KMS-11 (cell line): ENCODE results near the gene HBB.

Experiments used
- H2AFZ ChIP-seq: fragments of 200-600 bp; sonication (generic); 2 replicates; pipeline ENCODE4 v1.6.1; 2016; ENCODE audit warnings: antibody characterized with exemption, mixed run types, low read depth
- H3K27ac ChIP-seq: fragments of 200-600 bp; sonication (generic); 2 replicates; pipeline ENCODE4 v1.6.1; 2016; ENCODE audit warnings: mild to moderate bottlenecking, mixed run types
- H3K27me3 ChIP-seq: fragments of 200-600 bp; sonication (generic); 2 replicates; pipeline ENCODE4 v1.6.1; 2017; ENCODE audit warnings: mild to moderate bottlenecking, low read depth, mixed run types, moderate library complexity; ENCODE audit not compliant: insufficient read depth
- H3K36me3 ChIP-seq: fragments of 200-600 bp; sonication (generic); 2 replicates; pipeline ENCODE4 v1.6.1; 2017; ENCODE audit warnings: mild to moderate bottlenecking, mixed run types; ENCODE audit not compliant: insufficient read depth
- H3K4me1 ChIP-seq: fragments of 200-600 bp; sonication (generic); 2 replicates; pipeline ENCODE4 v1.6.1; 2016; ENCODE audit warnings: mild to moderate bottlenecking, low read depth, mixed run types; ENCODE audit not compliant: poor library complexity, severe bottlenecking
- H3K4me2 ChIP-seq: fragments of 200-600 bp; sonication (generic); 2 replicates; pipeline ENCODE4 v1.7.0; 2016; ENCODE audit warnings: mild to moderate bottlenecking, mixed run types
- H3K4me3 ChIP-seq: fragments of 200-600 bp; sonication (generic); IDR thresholded peaks from 2 replicates; pipeline ENCODE4 v1.6.1; 2017; ENCODE audit warnings: low read depth, low read length, mixed read lengths; ENCODE audit not compliant: insufficient read depth
- H3K79me2 ChIP-seq: fragments of 200-600 bp; sonication (generic); 2 replicates; pipeline ENCODE4 v1.6.1; 2016; ENCODE audit warnings: low read depth, mixed run types; ENCODE audit not compliant: insufficient read depth
- H3K9ac ChIP-seq: fragments of 200-600 bp; sonication (generic); 2 replicates; pipeline ENCODE4 v1.6.1; 2016; ENCODE audit warnings: mild to moderate bottlenecking, mixed run types
- H4K20me1 ChIP-seq: fragments of 200-600 bp; sonication (generic); 2 replicates; pipeline ENCODE4 v1.6.1; 2016; ENCODE audit warnings: mild to moderate bottlenecking, mixed run types; ENCODE audit not compliant: insufficient read depth
- CTCF ChIP-seq: fragments of 200-600 bp; sonication (generic); conservative IDR thresholded peaks from 2 replicates; pipeline ENCODE4 v1.6.1; 2017; ENCODE audit warnings: low read depth, mild to moderate bottlenecking, antibody characterized with exemption, low read length, moderate library complexity, mixed read lengths

HBB gene

GRCh38 chr11:5242933-5243815, 16.3 kb upstream of the HBB start:
- Histone ChIP-seq H3K27ac (no peak overlapping the region), H2AFZ (no peak overlapping the region), H3K4me1 (peaks cover 8% of the 10 kb centered on the region), H3K9ac (no peak overlapping the region), H3K4me3 (no peak overlapping the region), H3K4me2 (no peak overlapping the region), H3K79me2 (no peaks in the 10 kb centered on the region), H3K36me3 (no peaks in the 10 kb centered on the region), H4K20me1 (no peaks in the 10 kb centered on the region), H3K27me3 (no peaks in the 10 kb centered on the region)
- no peak for TF ChIP-seq CTCF

GRCh38 chr11:5242208-5242607, 15.3 kb upstream of the HBB start:
- H4K20me1 ChIP-seq: no peaks in the 10 kb centered on the region
- H3K4me3 ChIP-seq: no peak overlapping the region
- no peak overlapping the region for H3K9ac ChIP-seq
- H3K79me2 ChIP-seq: no peaks in the 10 kb centered on the region
- no peaks in the 10 kb centered on the region for H3K36me3 ChIP-seq
- no peak overlapping the region for H3K4me2 ChIP-seq
- H3K27me3 ChIP-seq: no peaks in the 10 kb centered on the region
- no peak overlapping the region for H3K27ac ChIP-seq
- H3K4me1 ChIP-seq: peaks cover 8% of the 10 kb centered on the region
- no peak for TF ChIP-seq CTCF
- H2AFZ ChIP-seq: no peak overlapping the region

- Histone ChIP-seq H3K27me3 (no peaks in the 10 kb centered on the region), H2AFZ (no peak overlapping the region), H3K4me1 (peaks cover 8% of the 10 kb centered on the region), H3K79me2 (no peaks in the 10 kb centered on the region), H3K9ac (no peak overlapping the region), H3K4me2 (no peak overlapping the region), H4K20me1 (no peaks in the 10 kb centered on the region), H3K4me3 (no peak overlapping the region), H3K36me3 (no peaks in the 10 kb centered on the region), H3K27ac (no peak overlapping the region)
- no peak for TF ChIP-seq CTCF
These were observed 14.6 kb upstream of the HBB start for GRCh38 chr11:5241458-5241857.

- Histone ChIP-seq H3K79me2 (no peaks in the 10 kb centered on the region), H3K9ac (no peak overlapping the region), H3K4me1 (peaks cover 14% of the 10 kb centered on the region), H3K36me3 (no peaks in the 10 kb centered on the region), H4K20me1 (no peaks in the 10 kb centered on the region), H3K4me3 (no peak overlapping the region), H2AFZ (no peak overlapping the region), H3K27ac (no peak overlapping the region), H3K4me2 (no peak overlapping the region), H3K27me3 (no peaks in the 10 kb centered on the region)
- no peak for TF ChIP-seq CTCF
These were observed 13.6 kb upstream of the HBB start for GRCh38 chr11:5240458-5240857.
